Measurements from ENCODE around the gene KRT85.

The KRT85 gene

DNA sequence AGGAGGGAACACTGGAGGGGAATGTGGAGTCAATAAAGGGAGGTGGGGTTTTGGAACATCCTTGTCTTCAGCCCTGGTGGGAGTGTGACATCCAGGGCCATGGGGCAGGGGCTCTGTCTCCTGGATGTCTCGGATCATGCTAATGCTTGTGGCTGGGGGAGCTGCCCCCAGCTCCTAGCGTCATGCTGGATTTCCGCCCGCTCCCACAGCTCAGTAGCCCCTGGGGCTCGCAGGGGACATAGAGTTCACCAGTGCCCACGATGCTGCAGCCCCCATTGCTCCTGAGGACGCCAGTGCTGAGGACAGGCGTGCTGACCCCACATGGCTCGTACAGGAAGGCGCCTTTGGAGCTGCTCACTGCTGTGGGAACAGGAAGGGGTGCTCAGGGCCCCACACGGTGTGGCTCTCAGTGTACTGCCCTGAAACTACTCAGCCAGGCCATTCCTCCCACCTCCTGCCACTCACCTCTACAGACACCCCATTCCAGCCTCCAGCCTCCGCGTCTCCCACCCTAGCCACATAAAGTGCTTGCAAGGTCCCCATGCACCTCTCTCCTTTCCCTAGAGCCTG, 27.6 kb upstream of the KRT85 start:
- no peak for DNase-seq

DNA sequence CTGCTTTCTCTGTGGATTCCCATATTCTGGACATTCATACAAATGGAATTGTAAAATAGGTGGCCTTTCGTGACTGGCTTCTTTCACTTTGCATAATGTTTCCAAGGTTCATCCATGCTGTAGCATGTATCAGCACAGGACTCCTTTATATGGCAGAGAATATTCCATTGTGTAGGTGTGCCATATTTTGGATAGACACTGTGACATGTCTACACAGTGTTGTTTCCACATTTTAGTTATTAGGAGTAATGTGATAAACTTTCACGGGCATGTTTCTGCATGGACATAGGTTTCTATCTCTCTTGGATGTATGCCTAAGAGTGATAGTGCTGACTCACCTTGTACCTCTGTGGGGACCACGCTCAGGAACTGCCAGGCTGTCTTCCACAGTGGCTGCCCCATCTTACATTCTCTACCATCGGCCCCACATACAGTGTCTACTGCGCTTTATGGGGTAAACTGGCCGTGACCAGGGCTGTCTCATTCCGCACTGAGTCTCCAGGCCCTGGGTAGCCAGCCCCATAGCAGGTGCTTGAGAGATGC, 25.3 kb upstream of the KRT85 start:
- no peak for DNase-seq

DNA sequence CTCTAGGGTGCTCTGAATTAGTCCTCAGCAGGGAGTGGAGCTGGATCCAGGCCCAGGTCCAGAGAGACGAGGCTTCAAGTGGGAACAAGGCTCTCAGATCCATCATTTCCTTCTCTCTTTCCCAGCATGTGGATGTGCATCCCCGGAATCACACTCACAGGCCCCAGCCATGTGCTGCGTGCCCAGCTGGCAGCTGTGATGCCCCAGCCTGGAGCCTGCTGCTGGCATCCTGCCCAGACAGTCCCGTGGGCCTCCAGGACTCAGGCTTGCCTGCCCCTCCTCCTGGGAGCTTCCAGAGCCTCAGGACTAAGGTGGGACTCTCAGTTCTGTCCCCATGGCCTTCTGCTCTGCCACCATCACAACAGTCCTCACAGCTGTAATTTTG, 24.3 kb upstream of the KRT85 start:
- no peak for DNase-seq

DNA sequence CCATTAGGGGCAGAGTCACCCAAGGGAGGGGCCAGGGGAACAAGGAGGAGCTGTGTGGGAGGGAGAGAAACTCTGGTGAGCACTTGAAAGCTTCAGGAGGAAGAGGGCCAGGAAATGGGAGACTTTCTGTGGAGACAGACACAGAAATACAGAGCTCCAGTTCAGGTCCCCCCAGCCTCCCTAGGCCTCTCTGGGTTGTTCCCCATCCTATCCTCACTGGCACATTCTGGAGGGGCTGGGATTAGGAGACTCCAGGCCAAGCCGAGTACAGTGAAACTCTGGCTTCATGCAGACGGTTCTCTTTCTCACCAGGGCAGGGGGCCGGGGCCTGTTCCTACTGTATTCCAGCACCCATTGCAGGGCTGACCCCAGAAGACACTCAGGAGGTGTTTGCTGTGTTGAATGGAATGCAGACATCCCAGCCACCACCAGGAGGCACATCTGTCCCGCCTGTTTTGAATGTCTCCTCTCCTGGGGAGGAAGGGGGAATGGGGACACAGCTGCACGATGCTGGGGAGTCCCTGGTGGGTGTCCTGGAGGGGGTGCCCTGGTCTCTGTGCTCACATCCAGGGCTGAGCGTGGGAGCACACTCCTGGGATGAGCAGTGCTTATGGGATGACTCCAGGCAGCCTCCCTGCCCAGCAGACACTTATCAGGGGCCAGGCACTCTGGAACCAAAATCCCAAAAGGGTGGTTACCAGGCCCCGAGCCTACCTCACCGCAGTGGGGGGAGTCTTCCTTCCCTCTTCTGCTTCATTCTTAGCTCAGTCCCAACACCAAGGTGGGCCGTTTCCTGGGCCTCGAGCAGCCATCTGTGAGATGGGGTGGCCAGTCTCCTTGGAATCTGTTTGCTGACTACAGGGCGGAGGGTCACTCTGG, 23.7 kb upstream of the KRT85 start:
- no peak for DNase-seq

DNA sequence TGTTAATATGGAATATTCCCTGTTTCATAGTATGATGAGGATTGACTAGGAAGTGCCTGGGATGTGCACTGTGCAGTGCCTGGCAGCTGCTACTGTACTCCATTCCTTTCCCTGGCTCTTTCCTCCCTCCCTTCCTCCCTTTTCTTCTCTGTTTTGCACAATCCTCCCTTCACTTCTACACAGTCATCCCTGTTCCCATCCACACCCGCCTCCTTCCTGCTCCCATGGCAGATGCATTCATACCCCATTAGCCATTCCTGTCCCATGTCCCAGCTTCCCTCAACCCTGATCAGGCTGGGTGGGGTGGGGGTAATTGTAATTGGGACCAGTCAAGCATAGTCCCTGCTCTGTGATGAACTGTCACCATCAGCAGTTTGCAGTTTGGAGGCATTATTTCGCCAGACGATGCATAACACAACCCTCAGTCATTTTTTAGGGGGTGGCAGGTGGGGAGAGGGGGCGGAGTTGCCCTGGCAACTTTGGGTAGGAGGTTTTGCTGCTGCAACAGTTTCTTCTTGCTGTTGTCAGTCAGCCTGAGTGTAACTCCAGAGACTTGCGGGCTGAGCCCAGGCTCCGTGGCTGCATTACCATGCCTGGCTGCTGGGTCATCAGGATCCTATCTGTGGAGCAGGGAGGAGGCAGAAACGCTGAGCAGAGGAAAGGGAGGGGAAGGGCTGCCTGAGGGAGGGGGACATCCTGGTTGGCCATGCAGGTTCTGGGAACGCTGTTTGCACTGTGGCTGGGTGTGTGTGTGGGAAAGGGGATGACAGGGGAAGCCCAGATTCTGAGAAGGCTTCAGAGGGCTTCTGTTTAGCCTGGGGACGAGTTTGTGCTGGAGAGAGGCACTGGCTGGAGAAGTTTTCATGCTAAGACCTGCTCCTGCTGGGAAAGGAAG, 22.3 kb upstream of the KRT85 start:
- DNase-seq: no peak

DNA sequence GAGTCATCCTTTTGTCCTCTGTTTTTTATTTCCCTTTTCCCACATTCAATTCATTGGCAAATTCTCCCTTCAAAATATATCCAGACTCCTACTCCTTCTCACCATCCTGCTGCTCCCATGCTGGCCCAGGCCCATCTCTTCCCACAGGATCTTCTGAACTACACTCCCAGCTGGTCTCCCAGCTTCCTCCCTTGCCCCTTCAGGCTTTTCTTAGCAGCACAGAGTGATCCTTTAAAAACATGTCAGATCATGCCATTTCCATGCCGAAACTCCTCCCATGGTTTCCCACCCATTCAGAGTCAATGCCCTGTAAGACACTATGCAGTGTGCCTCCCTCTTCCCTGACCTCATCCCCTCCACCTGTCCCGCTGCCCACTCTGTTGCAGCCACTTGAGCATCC, 20.6 kb upstream of the KRT85 start:
- no peak for DNase-seq

DNA sequence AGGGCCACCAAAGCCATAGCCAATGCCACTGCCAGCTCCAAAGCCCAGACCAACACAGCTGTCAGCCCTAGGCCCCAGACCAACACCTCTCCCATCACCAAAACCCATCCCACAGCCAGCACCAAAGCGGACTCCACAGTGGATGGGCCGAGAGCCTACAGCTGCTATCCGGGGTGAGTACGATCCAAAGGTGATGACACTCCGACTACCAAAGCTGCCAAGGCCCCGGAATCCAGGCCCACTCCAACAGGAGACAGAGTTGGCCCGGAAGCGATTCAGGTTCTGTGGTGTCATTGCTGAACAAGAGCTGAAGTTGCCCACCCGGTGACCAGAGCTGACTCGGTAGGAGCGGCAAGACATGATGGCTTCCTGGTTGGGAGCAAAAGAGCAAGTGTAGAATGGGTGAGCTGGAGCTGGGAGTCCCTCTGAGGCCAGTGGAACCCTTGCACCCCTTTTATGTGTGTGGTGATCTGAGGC, 18.0 kb upstream of the KRT85 start, which contains the start of gene KRT84:
Gene KRT84, minus strand, starts transcription at position 427 of the 477 bp plus-strand sequence. Its CDS starts 67 bp downstream, at position 360.
- no peak for DNase-seq

DNA sequence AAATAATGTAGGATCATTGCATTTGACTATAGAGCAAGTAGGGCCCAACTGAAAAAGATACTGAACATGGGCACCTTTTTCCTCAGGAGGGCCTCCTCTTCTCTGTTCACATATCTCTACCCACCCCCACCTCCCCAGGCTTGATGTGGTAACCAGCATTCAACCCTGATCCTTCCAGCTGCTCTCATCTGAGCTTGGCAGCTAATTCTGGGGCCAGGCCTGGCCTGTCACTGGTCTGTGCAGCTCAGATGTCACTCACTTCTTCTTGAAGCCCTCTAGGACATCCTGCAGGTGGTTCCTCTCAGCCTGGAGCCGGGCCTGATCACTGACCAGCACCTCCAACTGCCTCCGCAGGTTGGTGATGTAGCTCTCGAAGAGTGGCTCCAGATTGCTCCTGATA, 16.1 kb upstream of the KRT85 start:
- no peak for DNase-seq

DNA sequence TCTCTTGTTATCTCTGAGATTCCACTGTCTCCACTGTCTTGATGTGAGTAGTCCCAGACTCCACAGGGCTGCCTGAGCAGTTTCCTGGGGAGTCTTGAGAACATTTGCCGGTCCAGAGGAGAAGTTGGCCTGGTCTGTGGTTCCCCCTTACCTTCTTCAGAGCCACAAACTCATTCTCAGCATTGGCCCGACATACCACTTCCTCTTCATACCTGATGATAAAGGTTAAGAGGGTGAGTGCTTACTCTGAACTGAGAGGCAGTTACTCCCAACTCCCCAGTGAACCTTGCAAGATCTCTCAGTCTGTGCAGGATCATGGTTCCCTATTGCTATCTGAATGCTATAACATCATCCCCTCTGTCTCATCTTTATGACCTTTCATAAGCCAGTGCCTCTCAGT, 15.6 kb upstream of the KRT85 start:
- no peak for DNase-seq

DNA sequence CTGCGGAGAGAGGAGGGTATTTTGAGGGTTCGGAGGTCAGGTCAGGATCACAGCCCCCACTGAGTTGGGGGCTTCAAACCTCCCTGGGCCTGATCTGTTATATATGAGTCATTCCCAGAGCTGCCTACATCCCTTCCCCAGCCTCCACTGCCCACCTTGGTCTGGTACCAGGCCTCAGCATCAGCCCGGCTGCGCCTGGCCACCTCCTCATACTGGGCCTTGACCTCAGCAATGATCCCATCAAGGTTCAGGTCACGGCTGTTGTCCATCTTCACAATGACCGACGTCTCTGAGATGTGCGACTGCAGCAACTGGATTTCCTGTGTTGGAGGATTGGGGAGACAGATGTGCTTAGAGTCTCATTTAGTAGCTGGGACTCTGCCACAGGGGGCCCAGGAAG, 13.9 kb upstream of the KRT85 start:
- no peak for DNase-seq

DNA sequence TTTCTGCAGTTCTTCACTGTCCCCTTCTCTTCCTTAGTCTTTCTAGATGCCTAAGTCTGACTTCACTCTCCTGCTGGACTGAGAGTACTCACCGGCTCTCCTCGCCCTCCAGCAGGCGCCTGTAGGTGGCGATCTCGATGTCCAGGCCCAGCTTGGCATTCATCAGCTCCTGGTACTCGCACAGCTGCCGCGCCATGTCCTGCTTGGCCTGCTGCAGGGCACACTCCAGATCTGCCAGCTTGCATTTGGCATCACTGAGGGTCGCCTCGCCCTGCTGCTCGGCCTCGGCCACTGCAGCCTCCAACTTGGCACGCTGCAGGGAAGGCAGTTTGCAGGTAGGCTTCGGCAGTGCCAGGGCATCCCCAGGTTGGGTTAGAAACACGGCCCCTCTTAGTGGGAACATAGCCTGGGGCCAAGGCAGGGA, 13.0 kb upstream of the KRT85 start:
- peak; percentile 25 for DNase-seq

DNA sequence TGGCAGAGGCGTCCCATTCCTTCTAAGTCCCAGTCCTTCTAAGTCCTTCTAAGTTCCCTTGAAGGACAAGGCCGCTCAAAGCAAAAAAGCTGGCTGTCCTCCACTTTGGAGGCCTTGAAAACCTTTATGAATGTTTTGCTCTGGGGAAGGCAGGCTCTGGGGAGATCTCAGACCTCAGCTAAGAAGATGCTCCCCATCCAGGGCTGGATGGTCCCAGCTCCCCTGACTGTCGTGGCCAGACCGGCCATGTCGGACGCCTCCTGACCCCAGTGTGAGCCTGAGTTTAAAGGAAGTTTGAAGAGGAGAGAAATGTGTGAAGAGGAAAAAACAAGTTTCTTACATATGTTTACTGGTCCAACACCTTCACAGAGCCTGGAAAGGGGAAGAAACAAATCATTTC, 12.3 kb upstream of the KRT85 start:
- no peak for DNase-seq

DNA sequence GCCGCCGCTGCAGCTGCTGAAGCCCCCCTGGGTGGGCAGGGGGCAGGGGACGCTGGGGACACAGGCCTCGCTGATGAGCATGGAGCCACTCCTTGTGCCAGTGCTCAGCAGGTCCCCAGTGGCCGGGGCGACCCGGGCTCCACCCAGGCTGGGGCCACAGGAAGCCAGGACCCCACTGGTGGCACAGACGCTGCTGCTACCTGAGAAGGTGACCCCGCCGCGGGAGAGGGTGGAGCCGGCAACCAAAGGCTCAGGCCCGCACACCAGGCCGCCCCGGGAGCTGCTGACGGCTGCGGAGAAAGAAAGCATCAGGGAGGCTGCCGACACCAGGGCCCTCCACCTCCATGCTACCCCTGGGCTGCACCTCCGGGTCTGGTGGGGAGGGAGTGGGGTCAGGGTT, 10.8 kb upstream of the KRT85 start:
- DNase-seq: no peak

DNA sequence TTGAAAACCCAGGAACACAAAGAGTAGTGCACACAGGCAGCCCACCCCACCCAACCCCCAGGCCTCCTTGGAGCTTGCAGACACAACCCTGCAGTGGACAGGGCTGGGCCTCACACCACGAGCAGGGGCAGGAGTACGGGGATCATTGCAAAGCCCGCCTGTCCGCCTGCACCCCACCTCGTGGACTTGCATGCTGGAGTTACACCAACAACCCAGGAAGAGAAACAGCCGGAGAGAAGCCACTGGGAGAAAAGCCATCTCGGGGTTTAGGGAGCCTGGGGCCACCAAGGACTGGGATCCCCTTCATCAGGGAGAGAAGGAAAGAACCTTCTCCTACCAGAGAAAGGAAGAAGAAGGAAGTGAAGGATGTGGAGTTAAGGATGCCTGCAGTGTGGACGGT, 10.0 kb upstream of the KRT85 start:
- no peak for DNase-seq

DNA sequence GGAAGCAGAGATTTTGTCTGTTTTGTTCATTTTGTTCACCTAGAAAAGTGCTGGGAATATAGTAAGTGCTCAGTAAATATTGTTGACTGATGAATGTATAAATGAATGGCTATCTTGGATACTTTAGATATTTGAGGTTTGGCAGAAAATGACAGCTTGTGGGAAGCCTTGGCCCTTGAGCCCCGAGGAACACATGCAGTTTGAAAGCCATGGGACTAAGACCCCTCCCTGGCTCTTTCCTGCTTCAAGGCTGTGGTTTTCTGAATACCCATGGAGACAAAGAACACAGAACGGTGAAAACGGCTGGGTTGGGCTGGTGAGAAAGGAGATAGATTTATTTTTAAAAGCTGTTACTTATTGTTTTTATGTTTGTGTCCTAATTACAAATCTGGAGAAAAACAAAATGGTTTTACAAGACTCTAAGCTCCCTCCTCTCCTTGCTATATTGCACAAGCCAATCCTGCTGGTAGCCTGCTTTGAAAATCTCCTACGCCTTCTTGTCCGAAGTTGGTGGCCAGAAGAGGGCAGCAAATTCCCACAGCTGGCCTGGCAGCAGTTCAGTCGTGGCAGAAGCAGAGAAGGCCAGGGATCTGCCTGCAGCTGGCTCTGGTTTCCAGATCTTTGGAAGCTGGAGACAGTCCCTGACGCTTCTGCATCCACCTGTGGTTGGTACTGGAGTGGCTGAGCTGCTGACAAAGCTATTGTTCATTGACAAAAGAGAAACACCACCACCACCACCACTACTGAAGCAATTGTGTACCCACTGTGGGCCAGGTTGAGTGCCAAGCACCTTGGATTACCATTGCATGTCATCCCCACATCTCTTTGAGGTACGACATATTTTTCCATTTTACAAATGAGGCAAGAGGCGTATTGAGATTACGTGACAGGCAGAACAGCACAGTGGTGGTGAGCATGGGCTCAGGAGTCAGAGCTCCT, 5.2 kb upstream of the KRT85 start:
- DNase-seq: peak; percentile 58

DNA sequence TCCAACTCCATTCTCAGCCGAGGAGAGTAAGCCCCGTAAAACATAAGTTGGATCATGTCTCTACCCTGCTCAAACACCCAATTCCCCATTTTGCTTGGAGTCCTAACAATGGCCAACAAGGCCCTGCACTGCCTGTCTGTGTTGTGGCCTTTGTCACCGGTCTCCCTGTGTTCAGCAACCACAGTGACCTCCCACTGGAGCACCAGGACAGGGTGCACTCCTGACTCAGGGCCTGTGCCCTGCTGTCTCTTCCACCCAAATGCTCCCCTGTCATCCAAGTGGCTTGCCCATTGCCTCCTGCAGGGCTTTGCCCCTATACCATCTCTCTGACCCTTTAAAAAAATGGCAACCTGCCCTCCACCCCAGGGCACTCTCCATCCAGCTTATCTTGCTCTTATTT, 4.4 kb upstream of the KRT85 start:
- DNase-seq: no peak

DNA sequence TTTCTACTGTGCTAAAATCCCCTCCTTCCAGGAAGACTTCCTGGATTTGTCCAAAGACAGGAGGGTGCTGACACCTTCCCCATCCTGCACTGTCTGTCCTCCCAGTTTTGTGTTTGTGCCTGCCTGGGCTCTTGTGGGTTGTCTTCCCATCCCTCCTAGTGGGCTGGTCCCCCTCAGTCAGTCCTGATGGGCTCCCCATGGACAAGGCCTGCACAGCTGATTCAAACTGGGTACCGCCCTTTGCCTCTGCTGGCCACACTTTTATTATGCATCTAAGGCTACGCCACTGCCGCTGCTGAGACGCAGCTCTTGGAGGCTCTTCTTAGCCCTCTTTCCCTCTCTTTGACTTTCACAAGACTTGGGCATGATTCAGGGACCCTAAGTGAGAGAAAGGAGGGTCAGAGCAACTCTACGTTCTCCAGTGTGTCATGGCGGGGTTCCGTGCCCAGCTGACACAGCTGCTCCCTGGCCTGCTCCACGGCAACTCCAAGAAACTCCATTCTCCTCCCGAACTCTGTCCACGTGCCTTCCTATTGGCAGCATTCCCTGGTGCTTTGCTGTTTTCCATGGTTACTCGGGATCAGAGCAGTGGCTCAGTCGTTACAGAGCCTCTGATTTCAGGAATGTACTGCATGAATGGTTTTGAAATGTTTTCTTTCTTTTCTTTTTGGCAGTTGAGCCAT, 3.8 kb upstream of the KRT85 start:
- DNase-seq: no peak

DNA sequence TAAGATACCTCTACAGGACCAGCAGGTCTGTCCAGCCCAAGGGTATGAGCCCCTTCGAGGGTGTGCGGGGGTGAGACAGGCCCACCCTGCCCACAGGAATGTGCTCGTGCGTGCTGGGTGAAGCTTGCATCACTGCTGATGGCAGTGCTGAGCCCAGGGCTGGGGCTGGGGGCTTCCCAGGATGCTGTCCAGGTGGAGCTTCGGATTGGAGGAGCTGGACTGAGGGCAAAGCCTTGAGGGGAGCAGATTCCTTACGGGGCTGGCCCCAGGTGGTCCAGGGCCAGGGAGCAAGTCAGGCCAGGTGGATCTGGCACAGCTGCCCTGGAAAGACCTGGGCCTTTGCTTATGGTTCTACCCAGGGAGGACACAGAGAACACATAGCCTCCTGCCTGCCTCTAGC, 2.5 kb upstream of the KRT85 start:
- no peak for DNase-seq

DNA sequence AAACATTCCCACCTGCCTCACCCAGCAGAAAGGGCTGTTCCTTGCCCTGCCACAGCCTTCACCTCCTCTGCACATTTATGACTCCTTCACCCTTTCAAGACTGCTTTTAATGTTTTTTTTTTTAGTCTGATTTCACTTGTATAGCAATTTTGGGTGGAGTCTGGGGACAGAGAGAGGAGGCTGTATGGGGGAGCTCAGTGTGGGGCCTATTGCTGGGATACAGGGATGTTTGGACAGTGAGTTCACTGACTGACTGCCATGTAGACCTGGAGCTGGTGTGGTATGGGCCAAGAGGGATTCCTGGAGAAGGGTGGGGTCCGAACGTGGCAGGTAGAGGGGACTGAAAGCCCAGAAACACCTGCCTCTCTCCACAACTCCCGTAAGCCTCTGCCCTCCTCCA, 1.9 kb upstream of the KRT85 start:
- DNase-seq: no peak

DNA sequence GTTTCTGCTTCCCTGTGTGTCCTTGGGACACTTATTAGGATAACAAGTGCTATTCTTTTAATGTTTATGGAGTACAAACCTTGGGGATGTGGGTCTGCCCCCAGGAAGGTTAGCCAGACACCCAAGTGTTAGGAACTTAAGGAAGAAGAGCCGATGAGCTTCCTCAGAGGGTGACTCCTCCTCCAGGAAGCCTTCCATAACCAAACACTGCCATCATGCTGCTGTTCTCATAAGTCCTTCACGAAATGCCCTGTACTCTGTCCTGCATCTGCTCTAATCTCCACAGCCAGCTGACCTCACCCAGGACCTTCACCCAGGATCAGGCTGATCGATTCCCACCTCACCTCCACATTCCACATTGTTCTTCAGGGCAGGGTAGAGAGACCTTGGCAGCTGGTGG, 1.2 kb upstream of the KRT85 start:
- no peak for DNase-seq

DNA sequence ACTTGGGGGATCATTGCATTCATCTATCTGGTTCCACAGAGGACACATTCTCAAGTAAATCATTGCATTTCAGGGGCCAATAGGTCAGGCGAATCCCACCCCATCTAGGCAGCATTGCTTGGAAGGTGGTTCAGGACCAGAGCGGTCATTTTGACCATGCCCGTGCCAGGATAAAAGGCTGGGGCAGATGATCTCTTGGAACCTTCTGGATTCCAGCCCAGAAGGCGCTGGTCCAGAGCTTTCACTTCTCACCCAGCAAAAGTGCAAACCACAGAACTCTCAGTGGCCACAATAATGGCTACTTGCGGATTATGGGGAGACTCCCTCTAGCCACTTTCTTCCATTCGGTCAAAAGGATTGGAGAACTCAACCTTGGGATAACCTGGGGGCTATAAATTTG, 595 bp upstream of the KRT85 start:
- no peak for DNase-seq

Measured in activated CD4-positive, alpha-beta T cell treated with anti-CD3 and anti-CD28 coated beads, Interleukin-10, Interleukin-2, amounts not matched to agents 100 ng/mL and 50 ng/mL, durations not matched to agents 16 hours and 8 hours (primary cell).